Thyroid gland (tissue), 4 donors: Measurements from ENCODE around the gene SATB2.

Experiments
- POLR2A ChIP-seq, 2 donors: fragments of 450-650 bp; IDR thresholded peaks; one replicate each; pipeline ENCODE4 v1.6.1; 2017; ENCODE audit warnings: antibody characterized with exemption in 2 of 2, mild to moderate bottlenecking in 2 of 2, moderate library complexity in 1 of 2
- TF ChIP-seq, protein P1 (sequence below), 6 experiments: fragments of 200-600 bp in 3 of 6; fragments of 450-650 bp in 3 of 6; sonication (generic) in 3 of 6; IDR thresholded peaks; one replicate each; pipeline ENCODE4 v1.5.1; 2016 to 2019; ENCODE audit warnings: antibody characterized with exemption in 6 of 6, mild to moderate bottlenecking in 2 of 6, inconsistent platforms in 1 of 6, moderate library complexity in 1 of 6

DNA sequence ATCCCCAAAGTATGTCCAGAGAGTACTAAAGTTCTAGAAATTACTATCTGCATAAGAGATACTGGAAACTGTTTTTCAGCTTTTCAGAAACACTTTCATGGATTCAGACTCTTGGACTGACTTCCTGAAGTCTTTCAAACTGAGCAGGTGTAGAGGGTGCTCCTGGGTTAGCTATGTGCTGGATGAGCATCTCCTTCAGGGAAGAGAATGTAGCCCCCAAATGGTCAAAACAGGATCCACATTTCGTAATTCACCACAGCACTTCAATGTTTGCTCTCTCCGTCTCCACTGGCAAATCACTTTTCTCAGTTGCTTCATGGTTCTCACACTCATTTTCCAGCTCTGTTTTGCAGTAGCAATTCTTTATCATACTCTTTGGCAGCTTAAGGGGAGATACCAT is 23.2 kb upstream of the SATB2 start:
- TF ChIP-seq, protein P1, sequence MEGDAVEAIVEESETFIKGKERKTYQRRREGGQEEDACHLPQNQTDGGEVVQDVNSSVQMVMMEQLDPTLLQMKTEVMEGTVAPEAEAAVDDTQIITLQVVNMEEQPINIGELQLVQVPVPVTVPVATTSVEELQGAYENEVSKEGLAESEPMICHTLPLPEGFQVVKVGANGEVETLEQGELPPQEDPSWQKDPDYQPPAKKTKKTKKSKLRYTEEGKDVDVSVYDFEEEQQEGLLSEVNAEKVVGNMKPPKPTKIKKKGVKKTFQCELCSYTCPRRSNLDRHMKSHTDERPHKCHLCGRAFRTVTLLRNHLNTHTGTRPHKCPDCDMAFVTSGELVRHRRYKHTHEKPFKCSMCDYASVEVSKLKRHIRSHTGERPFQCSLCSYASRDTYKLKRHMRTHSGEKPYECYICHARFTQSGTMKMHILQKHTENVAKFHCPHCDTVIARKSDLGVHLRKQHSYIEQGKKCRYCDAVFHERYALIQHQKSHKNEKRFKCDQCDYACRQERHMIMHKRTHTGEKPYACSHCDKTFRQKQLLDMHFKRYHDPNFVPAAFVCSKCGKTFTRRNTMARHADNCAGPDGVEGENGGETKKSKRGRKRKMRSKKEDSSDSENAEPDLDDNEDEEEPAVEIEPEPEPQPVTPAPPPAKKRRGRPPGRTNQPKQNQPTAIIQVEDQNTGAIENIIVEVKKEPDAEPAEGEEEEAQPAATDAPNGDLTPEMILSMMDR (IDR thresholded peaks at IDR 0.05) = no peak
- no peak for TF ChIP-seq POLR2A (IDR thresholded peaks at IDR 0.05)
